Sigmoid colon (tissue), 7 donors: ENCODE results near the gene ANK2. TPM values are rescaled to one million over a fixed set of nuclear protein-coding genes. Genes with fewer than 3 reads are reported as not detected.

Experiments used
- DNase-seq: peaks from one replicate; pipeline ENCODE4 v3.0.0-alpha.2; 2019
- H3K27ac ChIP-seq, 4 donors: fragments of 200-600 bp; sonication (generic); one replicate each; pipeline ENCODE4 v1.5.1; 2016 to 2019; ENCODE audit warnings: mild to moderate bottlenecking in 1 of 4
- H3K27me3 ChIP-seq, 3 donors: fragments of 200-600 bp; sonication (generic); one replicate each; pipeline ENCODE4 v1.5.1; 2019; ENCODE audit warnings: mild to moderate bottlenecking in 1 of 3
- H3K36me3 ChIP-seq, 4 donors: fragments of 200-600 bp; sonication (generic); one replicate each; pipeline ENCODE4 v1.5.1; 2016 to 2019
- H3K4me1 ChIP-seq, 4 donors: fragments of 200-600 bp; sonication (generic); one replicate each; pipeline ENCODE4 v1.5.1; 2017 to 2019
- H3K4me3 ChIP-seq, 4 donors: fragments of 200-600 bp; sonication (generic); one replicate each; pipeline ENCODE4 v1.5.1; 2017 to 2019; ENCODE audit warnings: mild to moderate bottlenecking in 2 of 4, moderate library complexity in 1 of 4
- H3K9me3 ChIP-seq, 4 donors: fragments of 200-600 bp in 3 of 4; sonication (generic) in 3 of 4; one replicate each; pipeline versions ENCODE4 v1.5.1 to v1.6.1; 2013 to 2019
- CTCF ChIP-seq, 4 experiments: fragments of 450-650 bp in 3 of 4; fragments of 200-600 bp in 1 of 4; IDR thresholded peaks; one replicate each; pipeline ENCODE4 v1.5.1; 2016 to 2019; ENCODE audit warnings: antibody characterized with exemption in 4 of 4, mild to moderate bottlenecking in 3 of 4, moderate library complexity in 2 of 4
- EP300 ChIP-seq, 4 donors: sonication (generic); formaldehyde crosslinking; IDR thresholded peaks; one replicate each; pipeline ENCODE4 v1.6.1; 2017; ENCODE audit warnings: antibody characterized with exemption in 4 of 4
- POLR2A ChIP-seq, 2 donors: fragments of 450-650 bp; IDR thresholded peaks; one replicate each; pipeline ENCODE4 v1.6.1; 2016; ENCODE audit warnings: antibody characterized with exemption in 2 of 2, mild to moderate bottlenecking in 2 of 2, moderate library complexity in 2 of 2
- POLR2AphosphoS5 ChIP-seq, 4 donors: sonication (generic); formaldehyde crosslinking; IDR thresholded peaks; one replicate each; pipeline ENCODE4 v1.6.1; 2017; ENCODE audit warnings: antibody characterized with exemption in 4 of 4
- WGBS, 2 donors: extraction: QIAGEN DNeasy Blood & Tissue Kit; methylation state at CpG; one replicate each; pipeline ENCODE4 v1.1.7; 2013; 5-methylcytosine and 5-hydroxymethylcytosine counted together
- intact Hi-C: fragments of 100-400 bp; cut with DNase I; formaldehyde crosslinking; loops from one replicate; pipeline ENCODE4 v1.15.1; 2023
- polyA plus RNA-seq, 3 donors: library from polyadenylated mRNA; stranded (reverse); fragments of 200-250 nt; gene quantifications; one replicate each; pipeline ENCODE4 v1.2.3, GENCODE V29; 2013
- total RNA-seq, 4 donors: library from RNA; depleted of rRNA; stranded (reverse); fragments of >200 nt; gene quantifications; one replicate each; pipeline ENCODE4 v1.1.0, GENCODE V29; 2016
- donor health status: healthy with polysubstance abuse.
- donor health status: Bipolar disorder and iron deficiency.
- donor health status: healthy.

ANK2 gene
- total and polyA plus RNA-seq, 7 donors: 1.4 to 141 (median 69.8) TPM

GRCh38 chr4:113144091-113144490, 94.6 kb downstream of the ANK2 start:
- no peak for TF ChIP-seq POLR2AphosphoS5 (IDR thresholded peaks at IDR 0.05)
- TF ChIP-seq EP300 (IDR thresholded peaks at IDR 0.05): no peak
- TF ChIP-seq CTCF (IDR thresholded peaks at IDR 0.05): no peak
- TF ChIP-seq POLR2A (IDR thresholded peaks at IDR 0.05): no peak
- Histone ChIP-seq H3K4me1 (peaks cover 0 to 28% (median 8%) of the 10 kb centered on the region in 4 donors), H3K27ac (no peak overlapping the region), H3K36me3 (no peaks in the 10 kb centered on the region), H3K27me3 (no peaks in the 10 kb centered on the region), H3K9me3 (no peaks in the 10 kb centered on the region), H3K4me3 (no peak overlapping the region)
- no peak for DNase-seq
- WGBS, 2 donors: 68 to 74% methylated on average over 2 of the region's 2 CpGs
- intact Hi-C loops: no loop called here

- no peak overlapping the region for H3K4me3 ChIP-seq
- no peak for DNase-seq
- peak overlapping the region in 2 of 4 donors; percentile 18 to 32 for H3K27ac ChIP-seq
- H3K36me3 ChIP-seq: no peaks in the 10 kb centered on the region
- no peaks in the 10 kb centered on the region for H3K9me3 ChIP-seq
- H3K27me3 ChIP-seq: no peaks in the 10 kb centered on the region
- 89 to 94% methylated on average over 1 of the region's 1 CpG for WGBS, 2 donors
- peaks cover 0 to 28% (median 8%) of the 10 kb centered on the region in 4 donors for H3K4me1 ChIP-seq
- intact Hi-C loops: no loop called here
- TF ChIP-seq POLR2AphosphoS5 (IDR thresholded peaks at IDR 0.05) (no peak), EP300 (IDR thresholded peaks at IDR 0.05) (no peak), POLR2A (IDR thresholded peaks at IDR 0.05) (no peak), CTCF (IDR thresholded peaks at IDR 0.05) (no peak)
These were observed 95.7 kb downstream of the ANK2 start for GRCh38 chr4:113145147-113145518.

GRCh38 chr4:113145519-113146291, 96.3 kb downstream of the ANK2 start:
- Histone ChIP-seq H3K27ac (peak overlapping the region in 3 of 4 donors; percentile 18 to 46 (median 32)), H3K4me3 (no peak overlapping the region), H3K27me3 (no peaks in the 10 kb centered on the region), H3K4me1 (peaks cover 0 to 28% (median 8%) of the 10 kb centered on the region in 4 donors), H3K9me3 (no peaks in the 10 kb centered on the region), H3K36me3 (no peaks in the 10 kb centered on the region)
- TF ChIP-seq POLR2AphosphoS5 (IDR thresholded peaks at IDR 0.05) (no peak), CTCF (IDR thresholded peaks at IDR 0.05) (no peak), POLR2A (IDR thresholded peaks at IDR 0.05) (no peak)
- 76 to 82% methylated on average over 8 of the region's 8 CpGs for WGBS, 2 donors
- intact Hi-C loops: no loop called here
- no peak for DNase-seq

DNA sequence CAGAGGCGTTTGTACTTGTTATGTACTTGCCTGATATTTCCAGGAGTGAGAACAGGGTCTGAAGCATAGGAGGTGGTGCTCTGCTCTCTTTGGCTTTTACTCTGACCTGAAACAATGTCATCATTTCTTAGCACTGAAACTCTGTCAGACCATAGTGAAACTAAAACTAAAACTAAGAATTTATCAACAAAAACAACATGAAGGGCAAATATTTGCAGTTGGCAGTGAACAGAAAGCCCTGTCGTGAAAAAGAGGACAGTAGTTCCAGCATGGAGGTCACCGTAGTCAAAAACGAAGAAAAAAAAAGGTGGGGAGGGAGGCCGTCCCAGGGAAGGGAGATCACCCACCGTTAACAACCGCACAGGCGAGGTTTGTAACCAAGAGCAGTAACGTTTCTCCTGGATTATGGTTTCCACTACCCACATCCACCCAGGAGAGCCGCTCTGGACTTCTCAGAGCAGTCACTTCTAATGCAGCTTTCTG, 97.5 kb downstream of the ANK2 start:
- peaks cover 0 to 28% (median 8%) of the 10 kb centered on the region in 4 donors for H3K4me1 ChIP-seq
- no peaks in the 10 kb centered on the region for H3K27me3 ChIP-seq
- intact Hi-C loops: no loop called here
- no peaks in the 10 kb centered on the region for H3K36me3 ChIP-seq
- 17 to 36% methylated on average over 10 of the region's 10 CpGs for WGBS, 2 donors
- no peaks in the 10 kb centered on the region for H3K9me3 ChIP-seq
- no peak for DNase-seq
- H3K4me3 ChIP-seq: peak overlapping the region in 3 of 4 donors; percentile 20 to 37 (median 36)
- TF ChIP-seq CTCF (IDR thresholded peaks at IDR 0.05) (no peak), POLR2A (IDR thresholded peaks at IDR 0.05) (no peak), EP300 (IDR thresholded peaks at IDR 0.05) (no peak), POLR2AphosphoS5 (IDR thresholded peaks at IDR 0.05) (no peak)
- peak overlapping the region; percentile 35 to 46 (median 42) for H3K27ac ChIP-seq
